Heart right ventricle (tissue), 16 donors: ENCODE measurements around the gene ROR2. TPM values are rescaled to one million over a fixed set of nuclear protein-coding genes. Genes with fewer than 3 reads are reported as not detected.
A peak's percentile ranks its signal among the peaks of the same experiment; 100 is the strongest.

ENCODE experiments used
- ATAC-seq, 8 donors: fragments of 200-7000 bp; cut with Tn5 transposase; one replicate each; pipeline ENCODE4 v1.9.1; 2020; ENCODE audit warnings: mild to moderate bottlenecking in 8 of 8, moderate library complexity in 8 of 8, moderate number of reproducible peaks in 1 of 8
- DNase-seq, 2 donors: peaks; one replicate each; pipeline ENCODE4 v3.0.0-alpha.2; 2020
- H3K27ac ChIP-seq, 10 donors: fragments of 200-600 bp; sonication (generic) in 2 of 10; one replicate each; pipeline versions ENCODE4 v1.5.0 to v1.8.0; 2020 to 2022; ENCODE audit warnings: mild to moderate bottlenecking in 3 of 10
- H3K27me3 ChIP-seq, 7 donors: fragments of 200-600 bp; one replicate each; pipeline ENCODE4 v1.8.0; 2021 to 2022; ENCODE audit warnings: mild to moderate bottlenecking in 2 of 7
- H3K36me3 ChIP-seq, 9 donors: fragments of 200-600 bp; sonication (generic) in 1 of 9; one replicate each; pipeline versions ENCODE4 v1.5.0 to v1.8.0; 2020 to 2022; ENCODE audit warnings: mild to moderate bottlenecking in 2 of 9
- H3K4me1 ChIP-seq, 9 donors: fragments of 200-600 bp; sonication (generic) in 1 of 9; one replicate each; pipeline versions ENCODE4 v1.5.0 to v1.8.0; 2020 to 2022; ENCODE audit warnings: mild to moderate bottlenecking in 4 of 9
- H3K4me3 ChIP-seq, 10 donors: fragments of 200-600 bp; sonication (generic) in 2 of 10; one replicate each; pipeline versions ENCODE4 v1.5.0 to v1.8.0; 2020 to 2022; ENCODE audit warnings: mild to moderate bottlenecking in 7 of 10, moderate library complexity in 2 of 10
- H3K9me3 ChIP-seq, 11 donors: fragments of 200-600 bp in 10 of 11; sonication (generic) in 2 of 11; one replicate each; pipeline versions ENCODE4 v1.5.0 to v1.8.0; 2013 to 2022; ENCODE audit warnings: mild to moderate bottlenecking in 2 of 11, control low read depth in 1 of 11, moderate library complexity in 1 of 11
- WGBS, 2 donors: extraction: QIAGEN DNeasy Blood & Tissue Kit; methylation state at CpG; one replicate each; pipeline ENCODE4 v1.1.7; 2013; ENCODE audit warnings: inconsistent platforms in 1 of 2; 5-methylcytosine and 5-hydroxymethylcytosine counted together
- intact Hi-C, 10 donors: fragments of 100-400 bp; cut with DNase I; formaldehyde crosslinking; loops; one replicate each; pipeline versions ENCODE4 v1.11.1 to v1.14.2; 2022
- polyA plus RNA-seq, 2 donors: library from polyadenylated mRNA; stranded (reverse); fragments of 200-250 nt; gene quantifications; one replicate each; pipeline ENCODE4 v1.2.3, GENCODE V29; 2013
- total RNA-seq, 10 donors: library from RNA; stranded (reverse); fragmentation: NEBNext Ultra II Directional in 3 of 10; extraction: Animal tissue kit (Norgen Biotek cat#: 25700) in 3 of 10; gene quantifications; one replicate each; pipeline versions ENCODE4 v1.2.1 to v1.2.4, GENCODE V29; 2021 to 2023
- TF ChIP-seq, protein P1 (sequence below), 9 donors: fragments of 200-600 bp; sonication (generic) in 2 of 9; IDR thresholded peaks; one replicate each; pipeline versions ENCODE4 v1.5.0 to v1.8.0; 2021 to 2022; ENCODE audit warnings: antibody characterized with exemption in 9 of 9, mild to moderate bottlenecking in 5 of 9, moderate library complexity in 1 of 9
- donor health status: Arrhythmogenic right ventricular cardiomyopathy.
- donor health status: ischemic (EF 13 %, LVEDD 7.1; RV severe dilation, severe dysfunction).
- donor health status: healthy with polysubstance abuse.
- donor health status: DM: no; HTN: yes; CAD: no.
- donor health status: DM: no; HTN: no; CAD: no.
- donor health status: ischemic (EF 25% LVEDD 6.9; RV normal size, moderate dysfunction).
- donor health status: ischemic (EF 25% LVEDD 5.7; RV mildly dilated, moderate dysfunction).
- donor health status: healthy.
- donor health status: DM: yes; HTN: yes; CAD: no.
- donor health status: Ischemic cardiomyopathy.
- donor health status: ischemic (EF 35%, LVEDD 5.7; RV mildly dilated, moderate dysfunction).
- donor health status: nonischemic (EF 11% LVEDD 7.7; RV severe dilation, severe dysfunction).
- donor health status: DM: yes; HTN: yes; CAD: no.
- donor health status: PGD.
- donor health status: ischemic (EF 29% LVEDD 5.4; RV normal size, mild dysfunction).
- donor health status: nonischemic (EF 23%, LVEDD 6.1; RV moderate dilation, normal function).

Gene ROR2
- total and polyA plus RNA-seq, 12 donors, result 0.11 to 1.4 (median 0.47) TPM

DNA sequence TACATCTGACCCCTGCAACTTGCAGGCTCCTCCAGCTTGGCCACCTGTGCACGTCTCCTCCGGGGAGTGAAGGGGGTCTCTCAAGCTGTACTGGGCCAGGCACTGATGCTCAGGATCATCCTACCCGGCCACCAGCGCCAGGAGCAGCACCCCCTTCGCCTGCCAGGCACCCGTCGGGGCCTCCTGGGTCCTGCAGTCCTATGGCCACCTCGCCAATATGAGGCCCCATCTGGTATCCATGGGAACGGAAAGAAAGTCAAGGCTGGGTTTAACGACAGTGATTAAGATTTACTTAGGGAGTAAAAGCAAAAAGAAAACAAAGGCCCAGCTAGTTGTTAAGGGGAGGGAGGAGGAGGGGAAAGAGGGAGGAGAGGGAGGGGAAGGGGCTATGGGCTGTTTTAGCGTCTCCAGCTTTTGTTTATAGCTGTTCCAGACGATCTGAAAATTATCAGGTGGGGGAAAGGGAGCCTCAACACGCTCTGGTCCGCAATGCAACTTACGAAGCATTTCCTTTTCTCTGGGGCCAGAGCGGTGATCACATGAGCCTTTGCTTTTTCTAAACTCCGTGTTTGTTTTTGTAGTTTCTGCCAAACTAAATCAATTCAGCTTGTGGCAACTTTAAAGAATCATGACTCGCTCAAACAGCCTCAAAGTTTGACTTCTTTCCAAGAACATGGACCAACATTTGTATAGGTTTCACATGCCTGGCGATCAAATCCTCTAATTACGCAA lies 132.4 kb downstream of the ROR2 start:
- Histone ChIP-seq H3K27me3 (no peaks in the 10 kb centered on the region), H3K9me3 (peaks cover 0 to 6% (median 0%) of the 10 kb centered on the region in 11 donors), H3K27ac (no peak overlapping the region), H3K4me1 (peaks cover 0 to 10% (median 0%) of the 10 kb centered on the region in 9 donors), H3K4me3 (peak overlapping the region in 1 of 10 donors; percentile 8), H3K36me3 (no peaks in the 10 kb centered on the region)
- TF ChIP-seq, protein P1, sequence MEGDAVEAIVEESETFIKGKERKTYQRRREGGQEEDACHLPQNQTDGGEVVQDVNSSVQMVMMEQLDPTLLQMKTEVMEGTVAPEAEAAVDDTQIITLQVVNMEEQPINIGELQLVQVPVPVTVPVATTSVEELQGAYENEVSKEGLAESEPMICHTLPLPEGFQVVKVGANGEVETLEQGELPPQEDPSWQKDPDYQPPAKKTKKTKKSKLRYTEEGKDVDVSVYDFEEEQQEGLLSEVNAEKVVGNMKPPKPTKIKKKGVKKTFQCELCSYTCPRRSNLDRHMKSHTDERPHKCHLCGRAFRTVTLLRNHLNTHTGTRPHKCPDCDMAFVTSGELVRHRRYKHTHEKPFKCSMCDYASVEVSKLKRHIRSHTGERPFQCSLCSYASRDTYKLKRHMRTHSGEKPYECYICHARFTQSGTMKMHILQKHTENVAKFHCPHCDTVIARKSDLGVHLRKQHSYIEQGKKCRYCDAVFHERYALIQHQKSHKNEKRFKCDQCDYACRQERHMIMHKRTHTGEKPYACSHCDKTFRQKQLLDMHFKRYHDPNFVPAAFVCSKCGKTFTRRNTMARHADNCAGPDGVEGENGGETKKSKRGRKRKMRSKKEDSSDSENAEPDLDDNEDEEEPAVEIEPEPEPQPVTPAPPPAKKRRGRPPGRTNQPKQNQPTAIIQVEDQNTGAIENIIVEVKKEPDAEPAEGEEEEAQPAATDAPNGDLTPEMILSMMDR (IDR thresholded peaks at IDR 0.05), result no peak
- 48 to 58% methylated on average over 20 of the region's 20 CpGs for WGBS, 2 donors
- DNase-seq (no peak), ATAC-seq (no peak)
- intact Hi-C loops, result no loop called here

DNA sequence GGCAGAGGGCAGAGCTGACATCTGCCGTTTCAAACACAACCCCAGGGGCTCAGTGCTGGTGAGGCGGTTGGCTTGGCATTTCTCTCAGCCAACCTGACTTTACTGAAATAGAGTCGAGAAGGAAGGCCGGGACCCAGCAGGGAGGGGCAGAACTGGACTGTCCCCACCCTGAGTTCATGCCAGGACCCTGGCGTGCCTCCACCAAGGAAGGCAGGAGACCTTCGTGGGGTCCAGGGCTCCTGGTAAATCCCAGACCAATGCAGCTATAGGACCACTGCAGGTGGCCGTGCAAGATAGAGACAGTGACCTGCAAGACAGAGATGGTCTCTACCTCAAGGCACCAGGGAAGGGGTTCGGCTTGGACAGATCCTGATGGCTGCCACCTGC lies 132.9 kb downstream of the ROR2 start:
- intact Hi-C loops, result no loop called here
- no peaks in the 10 kb centered on the region for H3K27me3 ChIP-seq
- WGBS, 2 donors, result 79 to 83% methylated on average over 8 of the region's 8 CpGs
- no peak overlapping the region for H3K4me3 ChIP-seq
- ATAC-seq, result no peak
- TF ChIP-seq, protein P1 (IDR thresholded peaks at IDR 0.05), result no peak
- no peaks in the 10 kb centered on the region for H3K36me3 ChIP-seq
- peaks cover 0 to 5% (median 0%) of the 10 kb centered on the region in 11 donors for H3K9me3 ChIP-seq
- peaks cover 0 to 10% (median 0%) of the 10 kb centered on the region in 9 donors for H3K4me1 ChIP-seq
- no peak overlapping the region for H3K27ac ChIP-seq
- DNase-seq, result no peak

GRCh38 chr9:91816356-91816755 lies 133.7 kb downstream of the ROR2 start:
- TF ChIP-seq, protein P1 (IDR thresholded peaks at IDR 0.05), result no peak
- peaks cover 0 to 10% (median 0%) of the 10 kb centered on the region in 9 donors for H3K4me1 ChIP-seq

DNA sequence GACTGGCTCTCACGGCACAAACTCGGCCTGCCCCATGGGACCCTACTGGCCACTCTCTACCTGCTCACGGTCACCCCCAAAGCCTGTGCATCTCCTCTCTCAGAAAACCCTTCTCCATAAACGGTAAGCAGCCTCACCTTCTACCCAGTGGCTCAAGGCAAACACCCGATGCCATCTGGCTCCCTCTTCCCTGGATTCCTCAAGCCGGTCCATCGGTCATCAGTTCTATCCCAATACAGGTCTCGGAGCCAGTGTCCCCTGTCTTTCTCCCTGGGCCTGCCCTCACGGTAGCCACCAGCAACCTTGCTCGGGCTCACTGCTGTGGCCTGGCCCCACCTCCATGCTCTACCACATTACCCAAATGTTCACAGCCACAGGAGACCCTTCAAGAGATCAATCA lies 134.1 kb downstream of the ROR2 start:
- Histone ChIP-seq H3K27me3 (peaks cover 0 to 2% (median 0%) of the 10 kb centered on the region in 7 donors), H3K9me3 (no peaks in the 10 kb centered on the region), H3K4me1 (peaks cover 0 to 10% (median 0%) of the 10 kb centered on the region in 9 donors), H3K4me3 (no peak overlapping the region), H3K36me3 (no peaks in the 10 kb centered on the region), H3K27ac (no peak overlapping the region)
- intact Hi-C loops, result no loop called here
- DNase-seq, result no peak
- ATAC-seq, result no peak
- TF ChIP-seq, protein P1 (IDR thresholded peaks at IDR 0.05), result no peak
- WGBS, 2 donors, result 94 to 95% methylated on average over 10 of the region's 10 CpGs

More at GRCh38 chr9:91816356-91816755, 133.7 kb downstream of the ROR2 start:
- WGBS, 2 donors, result 94 to 95% methylated on average over 9 of the region's 9 CpGs
- Histone ChIP-seq H3K27ac (no peak overlapping the region), H3K36me3 (no peaks in the 10 kb centered on the region), H3K27me3 (no peaks in the 10 kb centered on the region), H3K4me3 (no peak overlapping the region), H3K9me3 (no peaks in the 10 kb centered on the region)
- ATAC-seq (no peak), DNase-seq (no peak)
- intact Hi-C loops, result no loop called here
